ENCODE measurements around the gene CCDC112.

The CCDC112 gene

DNA sequence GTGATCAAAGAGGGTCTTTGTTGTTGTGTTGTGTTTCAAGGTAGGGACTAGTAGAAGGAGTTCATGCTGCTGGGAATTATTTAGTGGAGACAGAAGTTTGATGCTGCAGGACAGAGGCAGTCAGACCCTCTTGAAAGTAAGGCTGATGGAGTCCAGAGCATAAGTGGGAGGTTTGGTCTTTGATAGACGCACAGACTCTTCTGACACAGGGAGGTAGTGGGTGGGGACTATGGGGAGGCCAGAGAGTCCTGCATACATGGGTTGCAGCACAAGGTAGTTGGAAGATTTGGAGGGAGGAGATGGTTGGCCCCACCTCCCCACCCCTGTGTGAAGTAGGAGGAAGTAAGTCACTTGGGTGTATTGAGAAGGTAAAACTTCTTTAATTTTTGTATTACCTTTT, 2.4 kb upstream of the CCDC112 start:
- Histone ChIP-seq H3K9ac (ENCODE audit: low read length) (no peak overlapping the region), H3K9me2 (replicated peaks; ENCODE audit: insufficient read depth, low read length) (no peaks in the 10 kb centered on the region), H4K20me1 (ENCODE audit: low read depth, low read length) (no peaks in the 10 kb centered on the region), H2AFZ (ENCODE audit: low read depth, low read length, severe bottlenecking) (no peak overlapping the region), H3F3A (ENCODE audit: insufficient read depth) (no peaks in the 10 kb centered on the region), H3K4me3 (ENCODE audit: insufficient read depth, low read length, poor library complexity, severe bottlenecking) (no peak overlapping the region), H3K9me3 (ENCODE audit: insufficient read depth, low read length) (no peaks in the 10 kb centered on the region), H3K36me3 (ENCODE audit: low read length) (no peaks in the 10 kb centered on the region), H3K4me2 (ENCODE audit: low read depth, low read length, poor library complexity, severe bottlenecking) (no peak overlapping the region), H3K27ac (ENCODE audit: low read depth, low read length) (no peak overlapping the region), H3K27me3 (ENCODE audit: low read length) (no peaks in the 10 kb centered on the region), H3K79me2 (ENCODE audit: insufficient read depth, low read length) (no peaks in the 10 kb centered on the region)
- TF ChIP-seq EZH2phosphoT487 (conservative IDR thresholded peaks at IDR 0.05; ENCODE audit: low read length) = no peak
- TF ChIP-seq, protein P1, sequence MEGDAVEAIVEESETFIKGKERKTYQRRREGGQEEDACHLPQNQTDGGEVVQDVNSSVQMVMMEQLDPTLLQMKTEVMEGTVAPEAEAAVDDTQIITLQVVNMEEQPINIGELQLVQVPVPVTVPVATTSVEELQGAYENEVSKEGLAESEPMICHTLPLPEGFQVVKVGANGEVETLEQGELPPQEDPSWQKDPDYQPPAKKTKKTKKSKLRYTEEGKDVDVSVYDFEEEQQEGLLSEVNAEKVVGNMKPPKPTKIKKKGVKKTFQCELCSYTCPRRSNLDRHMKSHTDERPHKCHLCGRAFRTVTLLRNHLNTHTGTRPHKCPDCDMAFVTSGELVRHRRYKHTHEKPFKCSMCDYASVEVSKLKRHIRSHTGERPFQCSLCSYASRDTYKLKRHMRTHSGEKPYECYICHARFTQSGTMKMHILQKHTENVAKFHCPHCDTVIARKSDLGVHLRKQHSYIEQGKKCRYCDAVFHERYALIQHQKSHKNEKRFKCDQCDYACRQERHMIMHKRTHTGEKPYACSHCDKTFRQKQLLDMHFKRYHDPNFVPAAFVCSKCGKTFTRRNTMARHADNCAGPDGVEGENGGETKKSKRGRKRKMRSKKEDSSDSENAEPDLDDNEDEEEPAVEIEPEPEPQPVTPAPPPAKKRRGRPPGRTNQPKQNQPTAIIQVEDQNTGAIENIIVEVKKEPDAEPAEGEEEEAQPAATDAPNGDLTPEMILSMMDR (IDR thresholded peaks at IDR 0.05; ENCODE audit: insufficient read depth, low read length, poor library complexity, severe bottlenecking) = no peak

DNA sequence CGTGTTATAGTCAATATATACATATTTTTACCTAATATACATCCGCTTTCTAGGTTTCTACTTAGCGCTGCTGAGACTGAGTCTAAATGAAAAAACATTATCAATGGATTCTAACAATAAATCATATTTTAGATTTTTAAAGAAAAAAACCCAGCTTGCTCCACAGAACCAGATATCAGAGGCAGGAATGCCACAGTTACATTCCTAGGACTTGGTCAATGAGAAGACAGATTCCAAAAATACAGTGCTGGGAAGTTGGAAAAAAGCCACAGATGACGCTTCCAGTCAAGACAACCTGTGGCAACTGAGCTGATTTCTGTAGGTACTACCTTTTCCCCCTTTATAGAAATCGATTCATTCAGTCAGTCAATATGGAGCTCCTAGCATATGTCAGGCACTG, 577 bp upstream of the CCDC112 start:
- Histone ChIP-seq H3K27me3 (ENCODE audit: low read length) (no peaks in the 10 kb centered on the region), H3F3A (ENCODE audit: insufficient read depth) (no peaks in the 10 kb centered on the region), H3K36me3 (ENCODE audit: low read length) (no peaks in the 10 kb centered on the region), H3K4me2 (ENCODE audit: low read depth, low read length, poor library complexity, severe bottlenecking) (peak overlapping the region; percentile 92), H3K9me2 (replicated peaks; ENCODE audit: insufficient read depth, low read length) (no peaks in the 10 kb centered on the region), H3K27ac (ENCODE audit: low read depth, low read length) (no peak overlapping the region), H4K20me1 (ENCODE audit: low read depth, low read length) (no peaks in the 10 kb centered on the region), H3K9me3 (ENCODE audit: insufficient read depth, low read length) (no peaks in the 10 kb centered on the region), H3K9ac (ENCODE audit: low read length) (peak overlapping the region; percentile 24; the same call in 1 of the 2 replicates), H3K4me3 (ENCODE audit: insufficient read depth, low read length, poor library complexity, severe bottlenecking) (peak overlapping the region; percentile 60), H2AFZ (ENCODE audit: low read depth, low read length, severe bottlenecking) (no peak overlapping the region), H3K79me2 (ENCODE audit: insufficient read depth, low read length) (no peaks in the 10 kb centered on the region)
- TF ChIP-seq, protein P1 (IDR thresholded peaks at IDR 0.05; ENCODE audit: insufficient read depth, low read length, poor library complexity, severe bottlenecking) = no peak
- no peak for TF ChIP-seq EZH2phosphoT487 (conservative IDR thresholded peaks at IDR 0.05; ENCODE audit: low read length)

DNA sequence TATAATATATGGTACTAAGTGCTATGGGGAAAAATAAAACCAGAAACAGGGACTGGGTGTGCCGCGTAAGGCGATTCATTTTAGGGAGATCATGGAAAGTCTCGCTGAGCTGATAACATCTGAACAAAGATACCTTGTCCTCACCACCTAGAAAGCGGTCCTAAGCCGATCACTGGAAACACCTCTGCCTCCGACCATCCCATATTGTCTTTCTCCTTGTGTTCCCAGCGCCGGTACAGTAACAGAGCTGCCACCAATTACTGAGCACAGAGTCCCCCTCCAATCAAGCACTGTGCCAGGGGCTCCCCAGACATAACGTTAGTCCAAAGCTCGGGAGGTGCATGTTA, 704 bp downstream of the CCDC112 start:
- Histone ChIP-seq H4K20me1 (ENCODE audit: low read depth, low read length) (no peaks in the 10 kb centered on the region), H3K79me2 (ENCODE audit: insufficient read depth, low read length) (no peaks in the 10 kb centered on the region), H3K4me3 (ENCODE audit: insufficient read depth, low read length, poor library complexity, severe bottlenecking) (peak overlapping the region; percentile 56), H3K27ac (ENCODE audit: low read depth, low read length) (no peak overlapping the region), H3K4me2 (ENCODE audit: low read depth, low read length, poor library complexity, severe bottlenecking) (peak overlapping the region; percentile 57), H3K9me2 (replicated peaks; ENCODE audit: insufficient read depth, low read length) (no peaks in the 10 kb centered on the region), H3K9ac (ENCODE audit: low read length) (peak overlapping the region; percentile 48), H3K27me3 (ENCODE audit: low read length) (no peaks in the 10 kb centered on the region), H3K9me3 (ENCODE audit: insufficient read depth, low read length) (no peaks in the 10 kb centered on the region), H3F3A (ENCODE audit: insufficient read depth) (no peaks in the 10 kb centered on the region), H2AFZ (ENCODE audit: low read depth, low read length, severe bottlenecking) (peak overlapping the region; percentile 98), H3K36me3 (ENCODE audit: low read length) (no peaks in the 10 kb centered on the region)
- no peak for TF ChIP-seq EZH2phosphoT487 (conservative IDR thresholded peaks at IDR 0.05; ENCODE audit: low read length)
- TF ChIP-seq, protein P1 (IDR thresholded peaks at IDR 0.05; ENCODE audit: insufficient read depth, low read length, poor library complexity, severe bottlenecking) = no peak
